ENCODE data around the gene TMC8. TPM values are rescaled to one million over a fixed set of nuclear protein-coding genes. Genes with fewer than 3 reads are reported as not detected.
"Not testable (repeated sequence)": the region's sequence is repeated elsewhere in the genome, so short reads cannot be mapped to it uniquely, and the experiment has no call there.

The TMC8 gene
- total and polyA plus RNA-seq, 2 experiments from 2014 or later: 1.2 to 1.3 TPM

- no peaks in the 10 kb centered on the region for H3K79me2 ChIP-seq (replicated peaks; ENCODE audit: insufficient read depth)
- no peak overlapping the region for H2AFZ ChIP-seq
- no peak overlapping the region for H3K27ac ChIP-seq (ENCODE audit: low read depth)
- H4K20me1 ChIP-seq (replicated peaks; ENCODE audit: insufficient read depth): no peaks in the 10 kb centered on the region
- Mint-ChIP-seq H3K4me3 (no peak overlapping the region), H3K4me1 (peaks cover 2% of the 10 kb centered on the region), H3K27me3 (ENCODE audit: insufficient read depth, low read depth, poor library complexity) (peaks cover 19% of the 10 kb centered on the region), H3K27ac (no peak overlapping the region), H3K9me3 (no peaks in the 10 kb centered on the region), H3K36me3 (ENCODE audit: low read depth) (peaks cover 20% of the 10 kb centered on the region)
- H3K9me2 ChIP-seq (ENCODE audit: insufficient read depth): no peaks in the 10 kb centered on the region
- TF ChIP-seq NANOG (IDR thresholded peaks at IDR 0.05; ENCODE audit: borderline replicate concordance) (no peak), ZNF331 (CRISPR knock-in tag; IDR thresholded peaks at IDR 0.05; ENCODE audit: low read depth) (no peak), EZH2phosphoT487 (IDR thresholded peaks at IDR 0.05; ENCODE audit: unreplicated experiment) (no peak), REST (IDR thresholded peaks at IDR 0.05; ENCODE audit: unreplicated experiment) (no peak), ZNF114 (CRISPR knock-in tag; IDR thresholded peaks at IDR 0.05) (no peak), POLR2AphosphoS5 (IDR thresholded peaks at IDR 0.05; ENCODE audit: low read depth) (no peak), STAT1 (IDR thresholded peaks at IDR 0.05; ENCODE audit: unreplicated experiment) (no peak), ZNF462 (CRISPR knock-in tag; IDR thresholded peaks at IDR 0.05) (no peak), ETS1 (IDR thresholded peaks at IDR 0.05) (no peak)
- 0 out of 2 replicates have a peak, but pooled peaks cover 3% of the 10 kb centered on the region for H3F3A ChIP-seq (replicated peaks; ENCODE audit: low read depth)
- H3K27me3 ChIP-seq (ENCODE audit: insufficient read depth): no peaks in the 10 kb centered on the region
- H3K36me3 ChIP-seq (ENCODE audit: insufficient read depth): no peaks in the 10 kb centered on the region
- no peak for ATAC-seq
- DNase-seq (ENCODE audit: low spot score): no peak
- H3K4me1 ChIP-seq (ENCODE audit: insufficient read depth): no peaks in the 10 kb centered on the region
- H3K4me3 ChIP-seq: no peak overlapping the region
- no peak overlapping the region for H3K4me2 ChIP-seq
These were observed 15.5 kb upstream of the TMC8 start for GRCh38 chr17:78114831-78115723.

- H3F3A ChIP-seq (replicated peaks; ENCODE audit: low read depth); H3K4me1 Mint-ChIP-seq; H3K4me1 ChIP-seq (ENCODE audit: insufficient read depth); H4K20me1 ChIP-seq (replicated peaks; ENCODE audit: insufficient read depth); H3K9me3 Mint-ChIP-seq; H3K27me3 ChIP-seq (ENCODE audit: insufficient read depth); H3K4me3 ChIP-seq; H3K27ac Mint-ChIP-seq; H3K9me2 ChIP-seq (ENCODE audit: insufficient read depth); H2AFZ ChIP-seq; H3K36me3 ChIP-seq (ENCODE audit: insufficient read depth); DNase-seq (ENCODE audit: low spot score); H3K27ac ChIP-seq (ENCODE audit: low read depth); H3K4me3 Mint-ChIP-seq; H3K79me2 ChIP-seq (replicated peaks; ENCODE audit: insufficient read depth); ATAC-seq; H3K4me2 ChIP-seq: not testable (repeated sequence)
- peaks cover 21% of the 10 kb centered on the region for H3K27me3 Mint-ChIP-seq (ENCODE audit: insufficient read depth, low read depth, poor library complexity)
- H3K36me3 Mint-ChIP-seq (ENCODE audit: low read depth): peaks cover 16% of the 10 kb centered on the region; the same call in 2 of the 3 replicates
These were observed 14.8 kb upstream of the TMC8 start for GRCh38 chr17:78115803-78116202.

All from GM23338 (cell line).